ENCODE data around the gene PBX2.
"Not testable (repeated sequence)": the region's sequence is repeated elsewhere in the genome, so short reads cannot be mapped to it uniquely, and the experiment has no call there.

Gene PBX2

GRCh38 chr6:32200711-32201475 is 10.9 kb upstream of the PBX2 start:
- no peak for DNase-seq

GRCh38 chr6:32198866-32199265 is 8.9 kb upstream of the PBX2 start:
- no peak for DNase-seq

GRCh38 chr6:32198345-32198696 is 8.3 kb upstream of the PBX2 start:
- no peak for DNase-seq

DNA sequence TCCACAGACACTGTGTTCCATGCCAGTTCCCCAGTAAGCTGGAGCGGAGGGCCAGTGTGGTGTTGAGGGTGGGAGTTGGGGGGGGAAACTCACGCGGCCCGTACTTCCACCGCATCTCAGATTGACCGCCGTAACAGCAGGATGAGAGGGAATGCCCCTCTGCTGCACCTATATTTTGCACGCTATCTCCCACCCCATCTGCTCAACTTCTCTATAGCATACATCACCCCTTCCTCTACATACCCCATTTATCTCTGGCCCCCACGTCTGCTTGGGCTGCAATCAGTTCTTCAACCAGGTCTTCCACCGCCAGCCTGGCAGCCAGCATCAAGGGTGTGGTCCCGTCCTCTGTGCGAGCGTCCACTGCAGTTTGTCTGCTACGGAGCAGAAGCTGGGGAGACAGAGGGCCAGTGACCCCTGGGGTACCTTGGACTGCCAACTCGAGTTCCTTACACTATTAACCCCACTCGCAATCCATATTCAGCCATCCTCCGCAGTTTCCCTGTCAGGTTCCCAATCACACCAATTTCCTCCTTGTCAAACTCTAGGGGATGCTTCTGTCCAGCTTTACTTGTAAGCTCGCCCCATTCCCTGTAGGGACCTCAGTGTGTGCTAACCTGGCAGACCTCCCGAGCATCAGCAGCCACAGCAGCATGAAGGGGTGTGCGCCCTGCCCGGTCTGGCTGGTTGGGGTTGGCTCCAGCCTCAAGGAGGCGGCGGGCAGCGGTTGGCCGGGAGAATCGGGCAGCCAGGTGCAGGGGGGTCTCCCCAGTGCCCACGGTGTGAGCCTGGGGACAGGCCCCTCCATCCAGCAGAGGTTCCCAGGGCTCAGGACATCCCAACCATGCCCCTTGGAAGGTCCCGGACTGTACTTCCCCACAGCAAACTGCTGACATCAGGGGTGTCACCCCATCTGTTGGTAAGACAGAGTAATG is 6.9 kb upstream of the PBX2 start:
- DNase-seq: no peak

DNA sequence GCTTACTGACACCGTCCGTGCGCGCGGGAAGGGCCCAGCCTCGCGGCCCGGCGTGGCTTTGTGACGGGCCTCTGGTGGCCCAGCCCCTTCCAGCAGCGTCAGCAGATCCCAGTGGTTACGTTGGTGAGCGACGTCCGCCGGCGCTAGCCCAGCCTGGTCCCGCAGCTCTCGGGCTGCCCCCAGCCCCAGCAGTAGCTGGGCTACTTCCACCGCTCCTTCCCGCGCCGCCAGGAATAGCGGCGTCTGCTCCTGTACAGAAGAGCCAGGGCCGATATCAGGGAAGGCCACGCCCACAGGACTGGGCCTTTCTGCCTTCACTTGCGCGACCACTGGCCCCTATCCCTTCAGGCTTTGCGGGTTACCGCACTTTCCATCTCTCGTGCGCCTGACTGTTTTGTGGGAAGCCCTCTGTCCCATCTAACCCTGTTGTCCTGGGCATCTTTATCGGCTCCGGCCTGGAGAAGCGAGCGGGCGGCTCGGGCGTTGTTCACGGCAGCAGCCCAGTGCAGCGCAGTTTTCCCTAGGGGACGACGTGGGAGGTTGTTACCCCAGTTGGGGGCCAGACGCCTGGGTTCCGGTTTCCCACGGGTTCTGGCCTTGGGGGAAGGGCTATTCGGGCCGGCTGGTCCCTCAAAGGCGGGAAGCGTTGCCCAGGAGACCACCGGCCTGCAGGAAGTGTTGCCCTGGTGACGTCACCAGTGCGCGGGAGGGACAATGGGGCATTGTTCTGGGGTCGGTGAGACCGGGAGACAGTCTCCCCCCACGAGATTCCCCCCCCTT is 6.1 kb upstream of the PBX2 start:
- DNase-seq: no peak

- peak; percentile 88 for DNase-seq
Measured at GRCh38 chr6:32195652-32195901, 5.6 kb upstream of the PBX2 start.

DNA sequence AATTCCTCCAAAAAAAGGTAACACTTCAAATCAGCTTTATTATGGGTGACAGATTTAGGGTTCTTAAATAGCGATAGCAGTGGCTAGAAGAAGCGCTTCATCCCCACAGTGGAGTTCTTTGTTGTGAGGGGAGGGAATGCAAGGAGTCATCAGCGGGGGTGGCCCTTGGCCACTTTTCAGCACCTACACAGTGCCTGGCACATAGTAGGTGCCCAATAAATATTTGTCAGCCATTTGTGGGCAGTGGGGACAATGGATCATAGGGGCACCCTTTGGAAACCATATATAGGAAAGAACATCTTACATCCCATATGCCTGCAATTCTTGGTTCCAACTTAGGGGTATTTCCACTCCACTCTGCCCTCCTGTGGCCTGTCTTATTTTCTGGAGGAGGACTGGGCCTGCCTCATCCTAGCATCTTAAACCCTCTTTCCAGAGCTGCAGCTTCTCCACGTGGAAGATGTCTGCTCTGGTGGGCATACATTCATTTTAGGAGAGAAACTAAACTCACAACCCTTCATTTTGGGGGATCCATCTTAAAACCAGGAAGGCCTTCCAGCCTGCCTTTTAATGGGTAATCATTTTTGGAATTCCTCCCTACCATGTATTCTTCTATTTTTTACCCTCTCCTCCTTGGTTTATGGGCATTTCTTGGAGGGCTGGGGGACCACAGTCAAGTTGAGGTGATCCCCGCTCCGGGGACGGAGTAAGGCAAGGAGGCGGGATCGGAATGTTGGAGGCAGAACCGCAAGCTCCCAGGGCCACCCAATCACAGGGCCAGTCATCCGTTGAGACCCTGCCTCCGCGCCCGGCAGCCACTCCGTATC is 5.0 kb upstream of the PBX2 start:
- no peak for DNase-seq

GRCh38 chr6:32194388-32194787 is 4.4 kb upstream of the PBX2 start:
- no peak for DNase-seq

GRCh38 chr6:32193096-32193495 is 3.1 kb upstream of the PBX2 start:
- DNase-seq: not testable (repeated sequence)

- no peak for DNase-seq
Measured at GRCh38 chr6:32192608-32193039, 2.6 kb upstream of the PBX2 start, which contains the start of gene GPSM3. GPSM3 (minus strand) TSS chr6:32192643; CDS start chr6:32192513, 130 bp downstream.

DNA sequence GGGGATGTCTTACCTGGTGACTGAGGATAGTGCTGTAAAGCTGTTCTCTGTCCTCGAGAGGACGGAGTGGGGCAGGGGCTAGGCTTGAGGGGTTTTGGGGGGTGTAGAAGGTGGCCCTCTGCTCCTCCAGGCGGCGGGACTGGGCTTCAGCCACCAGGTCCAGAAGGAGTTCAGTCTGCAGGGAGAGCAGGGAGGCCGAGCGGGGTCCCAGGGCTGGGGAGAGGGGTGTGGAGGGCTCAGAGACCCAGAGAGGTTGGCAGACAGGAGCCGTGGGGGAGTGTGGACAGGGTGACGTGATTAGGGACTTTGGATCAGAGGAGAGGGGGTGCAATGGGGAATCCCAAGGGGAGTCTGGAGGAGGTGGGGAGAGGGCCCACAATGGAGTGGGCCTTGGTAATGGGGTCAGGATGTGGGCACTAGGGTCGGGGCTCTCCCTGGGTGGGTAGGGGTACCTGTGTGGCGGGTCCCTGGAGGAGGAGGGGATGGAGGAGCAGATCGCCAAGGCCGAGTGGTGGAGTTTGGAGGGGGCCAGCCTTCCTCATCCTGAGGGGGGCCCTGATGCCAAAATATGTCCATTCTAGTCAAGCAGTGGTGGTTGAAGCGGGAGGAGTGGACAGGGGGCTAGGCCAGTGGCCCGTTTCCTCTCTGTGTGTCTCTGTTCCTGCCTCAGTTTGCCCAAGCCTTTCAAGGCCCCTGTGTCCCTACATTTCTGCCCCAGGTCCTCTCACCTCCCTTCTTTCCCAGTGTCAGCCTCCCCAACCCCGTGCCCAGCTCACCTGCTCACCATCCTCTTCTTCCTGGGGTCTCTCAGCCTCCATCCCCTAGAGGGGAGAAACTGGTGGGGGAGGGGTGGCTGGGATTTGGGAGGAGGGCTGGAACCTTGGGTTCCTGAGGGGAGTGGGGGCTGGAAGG is 1.9 kb upstream of the PBX2 start:
- no peak for DNase-seq

DNA sequence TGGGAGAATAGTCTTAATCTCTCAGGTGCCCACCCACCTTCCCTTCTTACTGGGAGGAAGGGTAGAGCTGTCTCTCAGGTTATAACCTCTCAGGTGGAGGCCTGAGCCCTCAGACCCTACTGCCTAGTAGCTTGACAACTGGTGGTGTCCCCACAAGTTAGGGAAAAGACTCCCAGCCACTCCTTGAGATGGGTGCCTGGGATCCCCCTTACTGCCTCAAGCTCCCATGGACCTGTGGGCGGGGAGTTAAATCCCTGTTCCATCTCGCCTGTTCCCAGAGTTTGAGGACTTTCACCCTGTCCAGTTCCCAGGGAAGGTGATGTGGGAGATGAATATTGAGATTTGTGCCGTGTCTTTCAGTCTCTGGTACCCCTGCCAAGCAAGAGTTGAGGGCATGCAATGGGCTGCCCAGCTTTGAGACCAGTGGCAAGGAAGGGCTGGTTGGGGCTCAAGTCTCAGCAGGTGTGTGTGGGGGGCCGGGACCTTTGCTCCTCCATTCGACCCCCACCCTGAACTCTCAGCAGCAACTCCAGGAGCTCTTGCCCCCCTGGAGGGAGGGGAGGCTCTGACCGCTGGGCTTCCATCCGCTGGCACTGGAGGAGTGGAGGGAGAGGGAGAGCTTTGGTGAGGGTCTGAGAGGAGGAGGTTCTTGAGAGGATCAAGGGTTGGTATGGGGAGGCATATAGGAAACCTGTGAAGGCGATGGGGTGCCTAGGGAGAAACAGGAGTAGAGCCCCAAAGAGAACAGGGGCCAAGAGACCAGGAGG is 1.1 kb upstream of the PBX2 start:
- no peak for DNase-seq

GRCh38 chr6:32189742-32190053 is 304 bp downstream of the PBX2 start:
- no peak for DNase-seq

DNA sequence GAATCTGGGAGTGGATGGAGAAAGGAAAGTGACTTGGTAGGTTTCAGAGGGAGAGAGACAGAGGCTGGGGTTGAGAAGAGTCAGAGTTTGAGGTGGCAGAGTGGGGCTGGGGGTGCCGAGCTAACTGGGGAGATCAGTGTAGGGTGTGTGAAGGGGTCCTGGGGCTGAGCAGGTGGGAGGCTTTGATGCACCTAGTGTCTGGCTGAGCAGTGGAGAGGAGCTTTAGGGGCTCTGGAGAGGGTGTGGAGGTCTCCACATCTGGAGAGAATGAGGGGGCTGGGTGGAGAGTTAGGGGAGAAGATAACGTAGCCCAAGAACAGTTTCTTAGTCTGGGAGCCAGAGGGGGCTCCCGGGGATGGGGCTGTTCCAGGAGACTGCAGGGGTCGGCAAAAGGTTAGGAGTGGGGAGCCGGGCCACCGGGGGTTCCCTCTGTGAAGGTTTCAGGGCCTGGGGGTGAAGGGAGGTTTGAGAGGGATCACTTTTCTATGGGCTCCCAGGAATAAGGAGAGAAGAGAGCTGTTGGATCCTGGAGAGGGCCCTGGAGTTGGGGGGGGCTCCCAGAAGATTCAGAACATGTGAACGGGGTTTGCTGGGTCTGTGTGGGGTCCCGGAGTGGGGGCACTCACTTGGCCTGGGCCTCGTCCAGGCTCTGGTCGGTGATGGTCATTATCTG is 797 bp downstream of the PBX2 start:
- no peak for DNase-seq

GRCh38 chr6:32188381-32189068 is 1.5 kb downstream of the PBX2 start:
- no peak for DNase-seq

DNA sequence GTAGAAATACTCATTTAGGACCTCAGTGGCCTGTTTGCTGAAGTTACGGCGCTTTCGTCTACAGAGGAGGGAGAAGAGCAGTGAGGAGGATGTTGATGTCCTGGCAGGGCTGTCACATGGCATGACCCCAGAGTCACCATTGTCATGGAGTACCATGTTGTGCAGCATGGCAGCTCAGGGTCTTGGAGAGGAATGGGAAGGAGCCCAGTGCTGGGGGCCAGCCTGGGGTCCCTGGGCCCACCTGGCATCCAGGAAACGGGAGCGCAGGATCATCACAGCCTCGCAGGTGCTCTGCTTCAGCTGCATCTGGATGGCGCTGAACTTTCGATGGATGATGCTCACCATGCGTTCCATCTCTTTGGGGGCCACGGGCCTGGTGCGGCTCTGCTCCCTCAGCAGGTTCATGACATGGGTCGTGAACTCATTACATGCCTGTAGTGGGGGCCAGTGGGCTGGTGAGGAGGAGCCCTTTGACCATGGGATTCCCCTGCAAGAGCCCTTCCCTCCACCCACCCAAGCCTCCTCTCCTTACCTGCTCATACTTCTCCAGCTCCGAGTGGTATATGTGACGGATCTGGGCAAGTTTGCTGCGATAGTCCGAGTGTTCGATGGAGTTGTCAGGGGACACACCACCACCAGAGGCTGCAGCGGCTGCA is 2.1 kb downstream of the PBX2 start:
- DNase-seq: not testable (repeated sequence)

- no peak for DNase-seq
Measured at GRCh38 chr6:32187009-32187709, 2.8 kb downstream of the PBX2 start.

GRCh38 chr6:32186151-32186840 is 3.7 kb downstream of the PBX2 start:
- not testable (repeated sequence) for DNase-seq

Measured in NCI-H187 treated with DMSO at 0.1 percent for 48 hours (cell line).